AG04450 (cell line): ENCODE data around the gene PKN3. TPM values are rescaled to one million over a fixed set of nuclear protein-coding genes. Genes with fewer than 3 reads are reported as not detected.

Experiments used
- CTCF ChIA-PET: fragments of 300-600, 350-600 bp; formaldehyde crosslinking; extraction: SDS; loops from one replicate; lab custom pipeline; 2022; ENCODE audit warnings: antibody characterized with exemption, inconsistent platforms; lab: Charles Lee
- POLR2A ChIA-PET: fragments of 350-600 bp; formaldehyde crosslinking; extraction: SDS; loops from one replicate; lab custom pipeline; 2021; ENCODE audit warnings: antibody characterized with exemption, inconsistent platforms; lab: Yijun Ruan, JAX
- DNase-seq: peaks from one replicate; pipeline ENCODE4 v3.0.0-alpha.2; 2011; ENCODE audit warnings: low read depth, low spot score
- H3K27ac ChIP-seq: one replicate; pipeline ENCODE4 v1.5.1; 2012; ENCODE audit warnings: low read depth, low read length, control low read depth
- H3K27me3 ChIP-seq: one replicate; pipeline ENCODE4 v1.6.0; 2012; ENCODE audit warnings: low read length; ENCODE audit not compliant: control insufficient read depth, insufficient read depth
- H3K4me3 ChIP-seq: 2 replicates; pipeline ENCODE4 v1.5.1; 2011; ENCODE audit warnings: mild to moderate bottlenecking, low read depth, low read length, control low read depth
- H3K9me3 ChIP-seq: 2 replicates; pipeline ENCODE4 v1.5.1; 2012; ENCODE audit warnings: low read length; ENCODE audit not compliant: control insufficient read depth, insufficient read depth
- polyA plus RNA-seq: library from polyadenylated mRNA; depleted of rRNA; stranded (reverse); fragments of >200 nt; gene quantifications from 2 replicates; pipeline ENCODE4 v1.2.3, GENCODE V29; 2011
- TF ChIP-seq, protein P1 (sequence below): IDR thresholded peaks from 2 replicates; pipeline ENCODE4 v1.5.1; 2011; ENCODE audit warnings: low read depth, low read length, control low read depth, inconsistent platforms

The PKN3 gene
- polyA plus RNA-seq, 1 experiment, result 2.2 TPM

DNA sequence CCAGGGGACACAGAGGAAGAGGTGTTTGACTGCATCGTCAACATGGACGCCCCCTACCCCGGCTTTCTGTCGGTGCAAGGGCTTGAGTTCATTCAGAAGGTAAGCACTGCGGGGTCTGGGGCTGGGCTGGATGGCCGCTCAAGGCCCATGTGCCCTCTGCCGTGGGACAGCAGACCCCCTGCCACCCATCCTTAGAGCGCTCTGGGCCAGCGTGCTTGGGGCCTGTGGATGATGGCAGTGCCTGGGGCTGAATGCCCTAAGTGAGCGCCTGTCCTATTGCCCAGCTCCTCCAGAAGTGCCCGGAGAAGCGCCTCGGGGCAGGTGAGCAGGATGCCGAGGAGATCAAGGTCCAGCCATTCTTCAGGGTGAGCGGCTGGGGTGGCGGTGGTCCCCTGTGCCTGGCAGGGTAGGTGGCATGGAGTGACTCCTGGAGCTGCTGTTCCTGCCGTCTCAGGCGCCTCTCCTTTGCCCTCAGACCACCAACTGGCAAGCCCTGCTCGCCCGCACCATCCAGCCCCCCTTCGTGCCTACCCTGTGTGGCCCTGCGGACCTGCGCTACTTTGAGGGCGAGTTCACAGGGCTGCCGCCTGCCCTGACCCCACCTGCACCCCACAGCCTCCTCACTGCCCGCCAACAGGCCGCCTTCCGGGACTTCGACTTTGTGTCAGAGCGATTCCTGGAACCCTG is 17.8 kb downstream of the PKN3 start:
- no peak overlapping the region for H3K27ac ChIP-seq
- ChIA-PET CTCF (no interaction called here), POLR2A (interaction anchor here (0.6 to 0.7 kb wide), 2 partner anchors 131 to 603 kb away, joined by 3 to 4 read pairs; no protein-coding TSS in a partner anchor)
- TF ChIP-seq, protein P1, sequence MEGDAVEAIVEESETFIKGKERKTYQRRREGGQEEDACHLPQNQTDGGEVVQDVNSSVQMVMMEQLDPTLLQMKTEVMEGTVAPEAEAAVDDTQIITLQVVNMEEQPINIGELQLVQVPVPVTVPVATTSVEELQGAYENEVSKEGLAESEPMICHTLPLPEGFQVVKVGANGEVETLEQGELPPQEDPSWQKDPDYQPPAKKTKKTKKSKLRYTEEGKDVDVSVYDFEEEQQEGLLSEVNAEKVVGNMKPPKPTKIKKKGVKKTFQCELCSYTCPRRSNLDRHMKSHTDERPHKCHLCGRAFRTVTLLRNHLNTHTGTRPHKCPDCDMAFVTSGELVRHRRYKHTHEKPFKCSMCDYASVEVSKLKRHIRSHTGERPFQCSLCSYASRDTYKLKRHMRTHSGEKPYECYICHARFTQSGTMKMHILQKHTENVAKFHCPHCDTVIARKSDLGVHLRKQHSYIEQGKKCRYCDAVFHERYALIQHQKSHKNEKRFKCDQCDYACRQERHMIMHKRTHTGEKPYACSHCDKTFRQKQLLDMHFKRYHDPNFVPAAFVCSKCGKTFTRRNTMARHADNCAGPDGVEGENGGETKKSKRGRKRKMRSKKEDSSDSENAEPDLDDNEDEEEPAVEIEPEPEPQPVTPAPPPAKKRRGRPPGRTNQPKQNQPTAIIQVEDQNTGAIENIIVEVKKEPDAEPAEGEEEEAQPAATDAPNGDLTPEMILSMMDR, result no peak
- DNase-seq, result no peak
- H3K9me3 ChIP-seq, result no peaks in the 10 kb centered on the region; the same call in 1 of the 2 replicates
- H3K4me3 ChIP-seq, result no peak overlapping the region
- no peaks in the 10 kb centered on the region for H3K27me3 ChIP-seq

DNA sequence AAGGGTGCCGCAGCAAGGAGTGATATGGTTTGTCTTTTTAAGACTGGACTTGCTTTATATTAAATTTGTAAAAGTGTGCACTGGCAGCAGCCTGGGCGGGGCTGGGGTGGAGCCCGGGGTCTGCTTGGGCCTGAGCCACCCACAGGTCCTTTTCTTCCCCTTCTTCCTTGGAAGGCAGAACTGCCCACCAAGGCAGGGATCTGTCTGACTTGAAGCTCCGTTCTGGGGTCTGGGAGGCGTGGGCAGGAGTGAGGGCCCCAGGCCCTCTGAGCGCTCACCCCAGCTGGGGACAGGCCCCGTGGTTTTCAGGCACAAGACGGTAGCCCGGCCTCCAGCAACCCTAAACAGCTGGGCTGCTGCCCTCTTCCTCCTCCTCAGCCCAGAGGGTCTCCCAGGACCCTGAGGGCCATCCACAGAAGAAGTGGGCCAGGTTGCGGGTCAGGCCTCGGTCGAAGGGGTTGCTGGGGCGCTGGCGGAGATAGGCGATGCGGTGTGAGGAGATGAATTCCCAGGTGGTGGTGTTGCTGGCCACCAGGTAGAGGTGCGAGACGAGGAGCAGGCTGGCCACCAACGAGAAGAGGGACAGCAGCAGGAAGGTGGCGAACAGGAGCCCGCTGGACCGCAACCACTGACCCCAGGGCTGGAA is 18.7 kb downstream of the PKN3 start:
- ChIA-PET CTCF (no interaction called here), POLR2A (interaction anchor here (0.6 to 0.7 kb wide), 2 partner anchors 132 to 602 kb away, joined by 3 to 4 read pairs; no protein-coding TSS in a partner anchor)
- H3K4me3 ChIP-seq, result no peak overlapping the region
- H3K27ac ChIP-seq, result no peak overlapping the region
- no peak for DNase-seq
- TF ChIP-seq, protein P1, result no peak
- H3K27me3 ChIP-seq, result no peaks in the 10 kb centered on the region
- no peaks in the 10 kb centered on the region; the same call in 1 of the 2 replicates for H3K9me3 ChIP-seq

DNA sequence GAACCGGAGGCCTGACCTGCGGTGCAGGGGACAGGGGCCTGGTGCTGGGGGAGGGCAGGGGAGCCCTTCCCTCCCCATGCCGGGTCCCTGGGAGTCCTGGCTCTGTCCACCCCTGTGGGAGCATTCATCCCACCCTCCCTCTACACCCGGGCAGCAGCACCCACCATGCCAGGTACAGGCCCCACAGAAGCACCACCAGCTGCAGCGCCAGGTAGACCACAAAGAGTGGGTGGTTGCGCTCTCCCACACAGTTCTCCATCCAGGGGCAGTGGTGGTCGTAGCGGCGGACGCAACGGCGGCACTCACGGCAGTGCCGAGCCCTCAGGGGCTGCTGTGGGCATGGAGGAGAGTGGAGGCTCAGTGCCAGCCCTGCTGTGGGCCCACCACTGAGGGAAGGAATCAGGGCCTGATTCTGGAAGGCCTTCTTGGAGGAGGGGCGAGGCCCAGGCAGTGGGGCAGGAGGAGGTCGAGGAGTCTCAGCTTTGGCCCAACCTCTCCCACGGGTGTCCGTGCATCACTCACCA is 19.2 kb downstream of the PKN3 start:
- CTCF ChIA-PET, result interaction anchor here (0.6 kb wide), 1 partner anchor 267 kb away, joined by 9 read pairs; no protein-coding TSS in a partner anchor
- no peak for DNase-seq
- Histone ChIP-seq H3K27me3 (no peaks in the 10 kb centered on the region), H3K9me3 (no peaks in the 10 kb centered on the region; the same call in 1 of the 2 replicates), H3K27ac (no peak overlapping the region), H3K4me3 (no peak overlapping the region)
- TF ChIP-seq, protein P1, result no peak
- POLR2A ChIA-PET, result no interaction called here

DNA sequence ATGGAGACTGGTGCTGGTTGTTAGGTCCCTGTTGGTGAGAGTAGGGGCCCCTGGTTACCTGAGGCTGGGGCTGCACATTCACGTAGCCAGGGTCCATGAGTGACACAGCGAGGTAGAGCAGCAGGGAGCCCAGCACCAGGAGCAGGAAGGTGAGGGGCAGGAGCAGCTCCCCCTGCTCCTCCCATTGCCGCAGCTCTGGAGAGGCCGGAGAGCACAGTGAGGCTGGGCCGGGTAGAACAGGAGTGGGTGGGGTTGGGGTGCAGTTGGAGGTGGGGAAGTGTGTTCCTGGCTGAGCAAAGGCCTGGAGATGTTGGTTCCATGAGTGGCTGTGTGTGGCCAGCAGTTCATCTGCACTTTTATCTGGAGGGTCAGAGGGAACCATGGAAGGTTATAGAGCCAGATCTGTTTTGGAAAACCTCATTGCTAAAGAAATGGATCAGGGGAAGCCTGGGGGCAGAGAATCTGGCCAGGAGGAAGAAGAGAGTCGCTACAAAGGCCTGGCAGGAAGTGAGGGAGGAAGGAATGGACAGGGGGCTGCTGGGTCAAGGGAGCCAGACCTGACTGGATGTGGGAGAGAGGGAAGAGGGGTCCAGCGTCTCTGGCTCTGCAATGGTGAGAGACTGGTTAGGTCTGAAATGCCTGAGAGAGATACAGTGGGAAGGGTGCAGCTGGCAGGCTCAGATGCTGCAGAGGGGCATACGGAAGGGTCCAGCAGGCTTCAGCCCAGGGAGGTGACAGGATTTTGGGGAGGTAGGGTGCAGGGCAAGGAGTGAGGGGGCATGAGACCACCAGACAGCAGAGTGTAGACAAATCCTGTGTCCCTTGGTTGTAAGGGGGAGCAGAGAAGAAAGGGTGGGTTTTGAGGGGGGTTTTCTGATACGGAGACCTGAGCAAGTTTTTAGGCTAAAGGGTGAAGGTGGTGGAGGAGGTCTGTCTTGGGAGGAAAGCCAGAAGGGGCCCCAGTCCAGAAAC is 20.4 kb downstream of the PKN3 start:
- no peak for DNase-seq
- CTCF ChIA-PET, result no interaction called here
- POLR2A ChIA-PET, result no interaction called here
- Histone ChIP-seq H3K9me3 (no peaks in the 10 kb centered on the region; the same call in 1 of the 2 replicates), H3K27ac (no peak overlapping the region), H3K4me3 (no peak overlapping the region), H3K27me3 (no peaks in the 10 kb centered on the region)
- TF ChIP-seq, protein P1, result no peak
